Measurements from ENCODE around the gene HDHD3.

DNA sequence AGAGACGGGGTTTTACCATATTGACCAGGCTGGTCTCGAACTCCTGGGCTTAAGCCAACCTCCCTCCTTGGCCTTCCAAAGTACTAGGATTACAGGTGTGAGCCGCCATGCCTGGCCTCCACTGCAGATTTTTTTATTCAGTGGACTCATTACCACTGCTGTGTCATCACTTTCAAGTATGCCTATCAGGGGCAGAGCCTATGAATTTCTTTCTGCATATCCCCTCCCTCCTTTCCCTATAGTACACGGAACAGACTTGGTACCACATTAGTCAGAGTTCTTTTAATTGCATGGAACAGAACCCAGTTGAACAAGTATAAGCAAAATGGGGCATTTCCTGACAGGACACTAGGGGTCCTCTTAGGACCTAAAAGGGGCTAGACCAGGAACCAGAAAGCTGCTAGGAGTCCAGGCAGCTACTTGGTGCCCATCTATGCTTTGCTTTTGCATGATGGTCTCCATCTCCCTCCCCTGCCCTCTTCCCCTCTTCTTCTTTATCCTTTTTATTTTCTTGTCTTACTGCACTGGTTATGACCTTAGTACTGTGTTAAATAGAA, 21.7 kb downstream of the HDHD3 start:
- TF ChIP-seq, protein P1, sequence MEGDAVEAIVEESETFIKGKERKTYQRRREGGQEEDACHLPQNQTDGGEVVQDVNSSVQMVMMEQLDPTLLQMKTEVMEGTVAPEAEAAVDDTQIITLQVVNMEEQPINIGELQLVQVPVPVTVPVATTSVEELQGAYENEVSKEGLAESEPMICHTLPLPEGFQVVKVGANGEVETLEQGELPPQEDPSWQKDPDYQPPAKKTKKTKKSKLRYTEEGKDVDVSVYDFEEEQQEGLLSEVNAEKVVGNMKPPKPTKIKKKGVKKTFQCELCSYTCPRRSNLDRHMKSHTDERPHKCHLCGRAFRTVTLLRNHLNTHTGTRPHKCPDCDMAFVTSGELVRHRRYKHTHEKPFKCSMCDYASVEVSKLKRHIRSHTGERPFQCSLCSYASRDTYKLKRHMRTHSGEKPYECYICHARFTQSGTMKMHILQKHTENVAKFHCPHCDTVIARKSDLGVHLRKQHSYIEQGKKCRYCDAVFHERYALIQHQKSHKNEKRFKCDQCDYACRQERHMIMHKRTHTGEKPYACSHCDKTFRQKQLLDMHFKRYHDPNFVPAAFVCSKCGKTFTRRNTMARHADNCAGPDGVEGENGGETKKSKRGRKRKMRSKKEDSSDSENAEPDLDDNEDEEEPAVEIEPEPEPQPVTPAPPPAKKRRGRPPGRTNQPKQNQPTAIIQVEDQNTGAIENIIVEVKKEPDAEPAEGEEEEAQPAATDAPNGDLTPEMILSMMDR (IDR thresholded peaks at IDR 0.05; ENCODE audit: insufficient read depth, low read length) = no peak
- TF ChIP-seq POLR2AphosphoS5 (IDR thresholded peaks at IDR 0.05; ENCODE audit: low read depth) = no peak
